LNCAP (cell line): ENCODE measurements around the gene ZNF45.
A peak's percentile ranks its signal among the peaks of the same experiment; 100 is the strongest.

Experiments used
- TF ChIP-seq, protein P1 (sequence below): fragments of 450-650 bp; IDR thresholded peaks from 2 replicates; pipeline ENCODE4 v1.5.1; 2017; ENCODE audit warnings: mild to moderate bottlenecking

The ZNF45 gene

GRCh38 chr19:43957891-43958290 lies 22.8 kb upstream of the ZNF45 start:
- TF ChIP-seq, protein P1, sequence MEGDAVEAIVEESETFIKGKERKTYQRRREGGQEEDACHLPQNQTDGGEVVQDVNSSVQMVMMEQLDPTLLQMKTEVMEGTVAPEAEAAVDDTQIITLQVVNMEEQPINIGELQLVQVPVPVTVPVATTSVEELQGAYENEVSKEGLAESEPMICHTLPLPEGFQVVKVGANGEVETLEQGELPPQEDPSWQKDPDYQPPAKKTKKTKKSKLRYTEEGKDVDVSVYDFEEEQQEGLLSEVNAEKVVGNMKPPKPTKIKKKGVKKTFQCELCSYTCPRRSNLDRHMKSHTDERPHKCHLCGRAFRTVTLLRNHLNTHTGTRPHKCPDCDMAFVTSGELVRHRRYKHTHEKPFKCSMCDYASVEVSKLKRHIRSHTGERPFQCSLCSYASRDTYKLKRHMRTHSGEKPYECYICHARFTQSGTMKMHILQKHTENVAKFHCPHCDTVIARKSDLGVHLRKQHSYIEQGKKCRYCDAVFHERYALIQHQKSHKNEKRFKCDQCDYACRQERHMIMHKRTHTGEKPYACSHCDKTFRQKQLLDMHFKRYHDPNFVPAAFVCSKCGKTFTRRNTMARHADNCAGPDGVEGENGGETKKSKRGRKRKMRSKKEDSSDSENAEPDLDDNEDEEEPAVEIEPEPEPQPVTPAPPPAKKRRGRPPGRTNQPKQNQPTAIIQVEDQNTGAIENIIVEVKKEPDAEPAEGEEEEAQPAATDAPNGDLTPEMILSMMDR, result no peak

- TF ChIP-seq, protein P1, result no peak
Observed at GRCh38 chr19:43956827-43957226, 21.7 kb upstream of the ZNF45 start.

- TF ChIP-seq, protein P1, result peak; percentile 29; the same call in 1 of the 2 replicates
Observed at GRCh38 chr19:43950834-43951645, 16.0 kb upstream of the ZNF45 start, which contains the start of gene ZNF221. Gene ZNF221 (plus strand): TSS chr19:43951228. CDS start chr19:43962727, 11,499 bp downstream.

- TF ChIP-seq, protein P1, result no peak
Observed at GRCh38 chr19:43941209-43941608, 6.1 kb upstream of the ZNF45 start.

DNA sequence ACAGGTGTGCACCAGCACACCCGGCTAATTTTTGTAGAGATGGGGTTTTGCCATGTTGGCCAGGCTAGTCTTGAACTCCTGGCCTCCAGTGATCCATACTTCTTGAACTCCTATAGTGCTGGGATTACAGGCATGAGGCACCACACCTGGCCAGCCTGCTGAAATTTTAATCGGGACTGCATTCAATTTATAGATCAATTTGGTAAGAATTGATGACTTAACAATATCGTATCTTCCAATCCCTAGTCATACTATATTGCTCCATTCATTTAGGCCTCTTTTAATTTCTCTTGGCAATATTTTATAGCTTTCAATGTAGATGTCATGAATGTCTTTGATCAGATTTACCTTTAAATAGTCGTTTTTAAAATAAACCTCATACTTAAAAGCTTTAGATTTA lies 5.6 kb upstream of the ZNF45 start:
- TF ChIP-seq, protein P1, result no peak

- TF ChIP-seq, protein P1, result no peak
Observed at GRCh38 chr19:43939557-43940260, 4.6 kb upstream of the ZNF45 start.

GRCh38 chr19:43936188-43936587 lies 1.1 kb upstream of the ZNF45 start:
- TF ChIP-seq, protein P1, result no peak
